HepG2 (cell line): ENCODE results near the gene IFT43. TPM values are rescaled to one million over a fixed set of nuclear protein-coding genes. Genes with fewer than 3 reads are reported as not detected.

ENCODE experiments used
- FOXO4 ChIP-seq: sonication (generic); formaldehyde crosslinking; conservative IDR thresholded peaks from 2 replicates; pipeline ENCODE4 v1.8.1; 2023; ENCODE audit warnings: missing genetic modification reagents
- HNF1A ChIP-seq, 2 experiments: sonication (generic) in 1 of 2; formaldehyde crosslinking in 1 of 2; IDR thresholded peaks; 2 replicates each; pipeline versions ENCODE4 v1.4.0 to v1.6.1; 2016 to 2020; ENCODE audit warnings: borderline replicate concordance in 1 of 2, low read depth in 1 of 2, mild to moderate bottlenecking in 1 of 2, missing genetic modification reagents in 1 of 2
- PBX2 ChIP-seq: IDR thresholded peaks from 2 replicates; pipeline ENCODE4 v1.6.1; 2016; ENCODE audit warnings: control low read depth
- PCBP2 ChIP-seq: fragments of 200-400 bp; formaldehyde crosslinking; optimal IDR thresholded peaks from 2 replicates; pipeline ENCODE3; 2018; ENCODE audit warnings: low read length, low read depth; ENCODE audit not compliant: poor library complexity, severe bottlenecking
- PLSCR1 ChIP-seq: sonication (generic); formaldehyde crosslinking; IDR thresholded peaks from 2 replicates; pipeline ENCODE4 v1.5.0; 2020; ENCODE audit warnings: missing genetic modification reagents, mild to moderate bottlenecking, borderline replicate concordance
- TCF7 ChIP-seq: sonication (generic); IDR thresholded peaks from 2 replicates; pipeline ENCODE4 v1.6.1; 2016; ENCODE audit warnings: antibody characterized with exemption, low read depth
- polyA plus RNA-seq, 8 experiments: library from polyadenylated mRNA; depleted of rRNA in 3 of 8; stranded (reverse) in 7 of 8; unstranded in 1 of 8; fragments of >200 nt; fragmentation: Illumina TruSeq in 4 of 8; extraction: Trizol in 4 of 8; gene quantifications; 2 replicates each; pipeline versions ENCODE4 v1.2.1 to v1.2.3, GENCODE V29; 2011 to 2016; ENCODE audit warnings: low read depth in 4 of 8, missing spikeins in 1 of 8, mixed read lengths in 1 of 8; ENCODE audit not compliant: insufficient read depth in 1 of 8
- total RNA-seq, 5 experiments: library from RNA; depleted of rRNA; stranded (reverse); fragments of >200 nt; fragmentation: Illumina TruSeq; extraction: Trizol; gene quantifications; 2 replicates each; pipeline ENCODE4 v1.2.3, GENCODE V29; 2016; ENCODE audit warnings: low read depth in 1 of 5

IFT43 gene
- total and polyA plus RNA-seq, 2 of the 13 experiments (the other 11 are each of a cell fraction or from before 2014, with no cell fraction given): 0.15 to 0.55 TPM

GRCh38 chr14:76015668-76016067, 30.1 kb downstream of the IFT43 start (continued):
- TF ChIP-seq HNF1A (IDR thresholded peaks at IDR 0.05; ENCODE audit: low read depth) (no peak), HNF1A (CRISPR knock-in tag; IDR thresholded peaks at IDR 0.05; ENCODE audit: borderline replicate concordance) (no peak), PLSCR1 (CRISPR knock-in tag) (no peak), PBX2 (no peak), PCBP2 (no peak), FOXO4 (no peak), TCF7 (no peak)
